Mucosa of descending colon (tissue), 3 donors: ENCODE results near the gene GALNTL6. TPM values are rescaled to one million over a fixed set of nuclear protein-coding genes. Genes with fewer than 3 reads are reported as not detected.

Source experiments
- ATAC-seq: fragments of 200-7000 bp; cut with Tn5 transposase; one replicate; pipeline ENCODE4 v1.9.1; 2020; ENCODE audit warnings: mild to moderate bottlenecking, moderate library complexity
- DNase-seq, 3 donors: peaks; one replicate each; pipeline ENCODE4 v3.0.0-alpha.2; 2020
- H3K36me3 ChIP-seq: fragments of 200-600 bp; one replicate; pipeline ENCODE4 v1.8.0; 2021; ENCODE audit warnings: low read depth, mild to moderate bottlenecking
- H3K4me1 ChIP-seq: fragments of 200-600 bp; one replicate; pipeline ENCODE4 v1.8.0; 2021; ENCODE audit warnings: low read depth, mild to moderate bottlenecking
- H3K4me3 ChIP-seq: fragments of 200-600 bp; one replicate; pipeline ENCODE4 v1.8.0; 2021; ENCODE audit warnings: mild to moderate bottlenecking
- H3K9me3 ChIP-seq: fragments of 200-600 bp; one replicate; pipeline ENCODE4 v1.8.0; 2021; ENCODE audit warnings: mild to moderate bottlenecking
- intact Hi-C, 2 donors: fragments of 100-400 bp; cut with DNase I in 1 of 2; cut with micrococcal nuclease in 1 of 2; formaldehyde crosslinking; loops; one replicate each; pipeline versions ENCODE4 v1.11.0 to v1.11.1; 2022; cut with DNase I, micrococcal nuclease
- total RNA-seq, 3 donors: library from RNA; stranded (reverse); fragmentation: NEBNext Ultra II Directional in 2 of 3; extraction: Animal tissue kit (Norgen Biotek cat#: 25700) in 2 of 3; gene quantifications; one replicate each; pipeline versions ENCODE4 v1.2.1 to v1.2.4, GENCODE V29; 2021 to 2023
- TF ChIP-seq, protein P1 (sequence below): fragments of 200-600 bp; IDR thresholded peaks from one replicate; pipeline ENCODE4 v1.8.0; 2022; ENCODE audit warnings: antibody characterized with exemption, mild to moderate bottlenecking
- donor health status: DM: no; HTN: no; CAD: no; lungs with moderate emphysema.
- donor health status: DM: no; HTN: no; CAD: no.
- donor health status: DM: no; HTN: yes; CAD: no.

GALNTL6 gene
- total RNA-seq, 3 donors from 2014 or later = 0.12 to 0.27 (median 0.19) TPM

DNA sequence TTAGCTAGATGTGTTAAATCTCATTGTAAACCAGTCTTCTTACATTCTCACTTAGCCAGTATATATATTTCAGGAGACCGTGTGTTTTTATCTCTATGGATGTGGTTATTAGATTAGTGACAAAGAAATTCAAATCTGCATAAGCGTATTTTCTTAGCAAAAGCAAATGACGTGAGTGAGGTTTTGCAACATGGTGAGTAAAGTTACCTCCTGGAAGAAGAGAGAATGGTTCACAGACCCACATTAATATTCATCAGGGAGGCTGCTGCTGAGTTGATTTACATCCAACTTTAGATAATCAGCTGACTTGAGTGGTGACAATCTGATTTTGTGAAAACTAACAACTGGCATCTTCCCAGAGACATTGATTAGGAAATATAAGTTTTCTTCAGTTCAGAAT is 765.5 kb downstream of the GALNTL6 start:
- Histone ChIP-seq H3K4me3 (no peak overlapping the region), H3K36me3 (no peaks in the 10 kb centered on the region), H3K4me1 (no peaks in the 10 kb centered on the region), H3K9me3 (no peaks in the 10 kb centered on the region)
- intact Hi-C loops = no loop called here
- ATAC-seq (no peak), DNase-seq (no peak)
- TF ChIP-seq, protein P1, sequence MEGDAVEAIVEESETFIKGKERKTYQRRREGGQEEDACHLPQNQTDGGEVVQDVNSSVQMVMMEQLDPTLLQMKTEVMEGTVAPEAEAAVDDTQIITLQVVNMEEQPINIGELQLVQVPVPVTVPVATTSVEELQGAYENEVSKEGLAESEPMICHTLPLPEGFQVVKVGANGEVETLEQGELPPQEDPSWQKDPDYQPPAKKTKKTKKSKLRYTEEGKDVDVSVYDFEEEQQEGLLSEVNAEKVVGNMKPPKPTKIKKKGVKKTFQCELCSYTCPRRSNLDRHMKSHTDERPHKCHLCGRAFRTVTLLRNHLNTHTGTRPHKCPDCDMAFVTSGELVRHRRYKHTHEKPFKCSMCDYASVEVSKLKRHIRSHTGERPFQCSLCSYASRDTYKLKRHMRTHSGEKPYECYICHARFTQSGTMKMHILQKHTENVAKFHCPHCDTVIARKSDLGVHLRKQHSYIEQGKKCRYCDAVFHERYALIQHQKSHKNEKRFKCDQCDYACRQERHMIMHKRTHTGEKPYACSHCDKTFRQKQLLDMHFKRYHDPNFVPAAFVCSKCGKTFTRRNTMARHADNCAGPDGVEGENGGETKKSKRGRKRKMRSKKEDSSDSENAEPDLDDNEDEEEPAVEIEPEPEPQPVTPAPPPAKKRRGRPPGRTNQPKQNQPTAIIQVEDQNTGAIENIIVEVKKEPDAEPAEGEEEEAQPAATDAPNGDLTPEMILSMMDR = no peak

DNA sequence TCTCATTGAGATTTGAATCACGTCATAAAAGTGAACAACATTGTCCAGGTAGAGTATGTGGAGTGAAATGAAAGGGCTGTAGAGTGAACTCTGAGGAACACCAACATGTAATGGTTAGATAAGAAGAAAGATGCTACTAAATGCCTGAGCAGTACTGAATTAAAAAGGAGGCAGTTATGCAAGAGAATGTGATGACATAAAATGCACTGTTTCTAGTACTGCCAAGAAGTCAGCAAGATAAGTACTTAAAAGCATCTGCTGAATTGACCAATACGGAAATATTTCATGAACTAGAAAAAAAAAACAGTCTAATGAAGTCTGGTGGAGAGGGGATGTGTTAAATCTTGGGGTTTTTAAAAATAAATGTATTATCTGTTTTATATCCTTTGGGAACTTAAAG is 771.6 kb downstream of the GALNTL6 start:
- ATAC-seq = no peak
- no peak for DNase-seq
- no peaks in the 10 kb centered on the region for H3K36me3 ChIP-seq
- no peak overlapping the region for H3K4me3 ChIP-seq
- no peaks in the 10 kb centered on the region for H3K9me3 ChIP-seq
- no peaks in the 10 kb centered on the region for H3K4me1 ChIP-seq
- intact Hi-C loops = no loop called here
- TF ChIP-seq, protein P1 = no peak

DNA sequence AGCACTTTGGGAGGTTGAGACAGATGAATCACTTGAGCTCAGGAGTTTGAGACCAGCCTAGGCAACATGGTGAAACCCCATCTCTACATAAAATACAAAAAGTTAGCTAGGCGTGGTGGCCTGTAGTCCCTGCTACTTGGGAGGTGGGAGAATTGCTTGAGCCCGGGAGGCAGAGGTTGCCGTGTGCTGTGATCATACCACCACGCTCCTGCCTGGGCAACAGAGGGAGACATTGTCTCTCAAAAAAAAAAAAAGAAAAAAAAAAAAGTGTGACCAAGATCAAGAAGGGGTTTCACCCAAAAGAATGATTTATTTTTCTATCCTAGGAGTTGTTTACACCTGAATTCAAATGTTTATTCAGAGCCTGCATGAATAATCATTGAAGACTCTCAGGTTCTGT is 783.0 kb downstream of the GALNTL6 start:
- ATAC-seq (no peak), DNase-seq (no peak)
- intact Hi-C loops = no loop called here
- Histone ChIP-seq H3K9me3 (no peaks in the 10 kb centered on the region), H3K36me3 (no peaks in the 10 kb centered on the region), H3K4me3 (no peak overlapping the region), H3K4me1 (no peaks in the 10 kb centered on the region)
- TF ChIP-seq, protein P1 = no peak

DNA sequence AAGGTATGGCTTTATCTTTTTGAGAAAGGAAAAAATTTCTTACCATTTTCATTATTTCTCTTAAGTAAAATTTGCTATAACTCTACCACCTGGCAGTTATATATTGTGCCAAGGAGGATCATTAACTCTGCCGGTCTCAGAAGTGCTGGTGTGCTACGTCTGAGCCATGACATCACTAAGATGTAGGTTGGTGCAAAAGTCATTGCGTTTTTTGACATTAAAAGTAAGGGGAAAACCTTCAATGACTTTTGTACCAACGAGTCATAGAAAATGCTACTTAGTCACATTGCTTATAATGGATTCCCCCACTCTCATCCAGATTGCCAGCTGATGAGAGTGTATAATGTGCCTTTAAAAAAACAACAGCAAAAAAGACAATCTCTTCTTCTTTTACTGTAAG is 786.4 kb downstream of the GALNTL6 start:
- Histone ChIP-seq H3K4me3 (no peak overlapping the region), H3K9me3 (no peaks in the 10 kb centered on the region), H3K4me1 (no peaks in the 10 kb centered on the region), H3K36me3 (no peaks in the 10 kb centered on the region)
- intact Hi-C loops = no loop called here
- no peak for DNase-seq
- ATAC-seq = no peak
- TF ChIP-seq, protein P1 = no peak

DNA sequence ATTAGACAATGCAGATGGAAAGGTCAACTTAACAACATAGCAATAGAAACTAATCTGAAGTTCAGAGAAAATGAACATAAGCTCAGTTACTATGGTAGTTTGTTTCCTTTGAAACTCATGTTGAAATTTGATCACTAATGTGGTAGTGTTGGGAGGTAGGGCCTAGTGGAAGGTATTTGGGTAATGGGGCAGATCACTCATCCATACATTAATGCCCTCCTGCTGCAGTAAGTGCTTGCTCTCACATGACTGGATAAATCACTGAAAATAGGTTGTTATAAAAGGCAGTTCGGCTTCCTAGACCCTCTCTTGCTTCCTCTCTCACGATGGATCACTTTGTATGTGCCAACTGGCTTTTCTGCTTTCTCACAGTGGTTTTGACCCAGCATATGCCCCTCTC is 788.0 kb downstream of the GALNTL6 start:
- intact Hi-C loops = no loop called here
- no peaks in the 10 kb centered on the region for H3K36me3 ChIP-seq
- no peaks in the 10 kb centered on the region for H3K4me1 ChIP-seq
- TF ChIP-seq, protein P1 = no peak
- H3K9me3 ChIP-seq = no peaks in the 10 kb centered on the region
- H3K4me3 ChIP-seq = no peak overlapping the region
- ATAC-seq (no peak), DNase-seq (no peak)

DNA sequence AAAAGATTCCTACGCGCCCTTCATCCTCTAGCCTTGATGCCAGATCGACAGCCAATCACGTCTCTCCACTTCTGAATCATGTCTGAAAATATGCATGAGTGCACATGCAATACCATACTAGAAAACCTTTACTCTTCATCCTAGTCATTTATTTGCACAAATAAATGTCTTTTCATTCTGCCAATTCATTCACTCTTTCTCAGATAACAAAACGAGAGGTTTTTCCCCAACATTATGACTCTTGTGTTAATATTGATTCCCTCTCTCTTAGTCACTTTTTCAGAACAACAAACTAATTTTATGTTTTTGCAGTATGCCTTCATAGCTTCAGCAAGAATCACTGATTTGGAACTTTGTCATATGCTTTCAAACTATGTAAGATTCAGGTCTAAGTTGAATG is 806.0 kb downstream of the GALNTL6 start:
- TF ChIP-seq, protein P1 = no peak
- Histone ChIP-seq H3K9me3 (no peaks in the 10 kb centered on the region), H3K4me1 (no peaks in the 10 kb centered on the region), H3K4me3 (no peak overlapping the region), H3K36me3 (no peaks in the 10 kb centered on the region)
- no peak for DNase-seq
- ATAC-seq = no peak
- intact Hi-C loops = no loop called here
